Endometrium (tissue), 2 donors: Measurements from ENCODE around the gene SMARCA1.
"Not testable (repeated sequence)": the region's sequence is repeated elsewhere in the genome, so short reads cannot be mapped to it uniquely, and the experiment has no call there.

ENCODE experiments used
- FAIRE-seq: peaks from 2 replicates; lab custom pipeline; 2012; peaks lifted over from hg19 to GRCh38; lab: Jason Lieb, UNC
- donor health status: control.
- donor health status: control.

SMARCA1 gene, protein sequence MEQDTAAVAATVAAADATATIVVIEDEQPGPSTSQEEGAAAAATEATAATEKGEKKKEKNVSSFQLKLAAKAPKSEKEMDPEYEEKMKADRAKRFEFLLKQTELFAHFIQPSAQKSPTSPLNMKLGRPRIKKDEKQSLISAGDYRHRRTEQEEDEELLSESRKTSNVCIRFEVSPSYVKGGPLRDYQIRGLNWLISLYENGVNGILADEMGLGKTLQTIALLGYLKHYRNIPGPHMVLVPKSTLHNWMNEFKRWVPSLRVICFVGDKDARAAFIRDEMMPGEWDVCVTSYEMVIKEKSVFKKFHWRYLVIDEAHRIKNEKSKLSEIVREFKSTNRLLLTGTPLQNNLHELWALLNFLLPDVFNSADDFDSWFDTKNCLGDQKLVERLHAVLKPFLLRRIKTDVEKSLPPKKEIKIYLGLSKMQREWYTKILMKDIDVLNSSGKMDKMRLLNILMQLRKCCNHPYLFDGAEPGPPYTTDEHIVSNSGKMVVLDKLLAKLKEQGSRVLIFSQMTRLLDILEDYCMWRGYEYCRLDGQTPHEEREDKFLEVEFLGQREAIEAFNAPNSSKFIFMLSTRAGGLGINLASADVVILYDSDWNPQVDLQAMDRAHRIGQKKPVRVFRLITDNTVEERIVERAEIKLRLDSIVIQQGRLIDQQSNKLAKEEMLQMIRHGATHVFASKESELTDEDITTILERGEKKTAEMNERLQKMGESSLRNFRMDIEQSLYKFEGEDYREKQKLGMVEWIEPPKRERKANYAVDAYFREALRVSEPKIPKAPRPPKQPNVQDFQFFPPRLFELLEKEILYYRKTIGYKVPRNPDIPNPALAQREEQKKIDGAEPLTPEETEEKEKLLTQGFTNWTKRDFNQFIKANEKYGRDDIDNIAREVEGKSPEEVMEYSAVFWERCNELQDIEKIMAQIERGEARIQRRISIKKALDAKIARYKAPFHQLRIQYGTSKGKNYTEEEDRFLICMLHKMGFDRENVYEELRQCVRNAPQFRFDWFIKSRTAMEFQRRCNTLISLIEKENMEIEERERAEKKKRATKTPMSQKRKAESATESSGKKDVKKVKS

DNA sequence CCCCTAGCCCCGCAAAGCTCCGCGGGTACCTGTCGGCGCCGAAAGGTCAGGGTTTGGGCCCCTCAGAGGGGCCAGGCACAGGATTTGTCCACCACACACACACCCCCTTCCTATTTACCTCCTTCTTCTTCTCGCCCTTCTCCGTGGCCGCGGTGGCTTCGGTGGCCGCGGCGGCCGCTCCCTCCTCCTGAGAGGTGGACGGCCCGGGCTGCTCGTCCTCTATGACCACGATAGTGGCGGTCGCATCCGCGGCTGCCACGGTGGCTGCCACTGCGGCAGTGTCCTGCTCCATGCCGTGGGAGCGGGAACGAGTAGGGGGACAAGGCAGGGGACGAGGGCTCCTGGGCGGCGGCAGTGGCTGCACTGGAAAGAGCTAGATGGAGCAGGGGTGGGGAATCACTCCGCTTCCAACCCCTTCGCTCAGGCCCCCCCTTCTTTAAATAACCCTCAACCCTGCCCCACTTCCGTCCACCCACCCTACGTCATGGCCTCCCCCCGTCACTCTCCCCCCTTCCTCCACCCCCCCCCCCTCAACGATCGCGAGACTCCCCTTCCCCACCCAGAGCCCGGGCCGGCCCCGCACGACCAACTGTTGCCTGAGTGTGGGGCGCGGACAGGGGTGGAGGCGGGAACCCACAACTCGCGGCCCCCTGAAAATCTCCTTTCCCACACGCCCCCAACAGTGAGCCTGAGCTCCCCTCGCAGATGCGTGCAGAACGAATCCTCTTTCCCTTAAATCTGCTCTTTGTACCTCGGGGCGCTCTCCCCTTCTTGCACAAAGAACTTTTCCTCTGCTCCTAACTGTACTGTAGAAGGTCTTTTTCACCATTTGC lies at the start of gene SMARCA1:
SMARCA1 (minus strand) TSS at position 412 of the 833 bp plus-strand sequence; CDS start at position 292, 120 bp downstream.
- no peak for FAIRE-seq

DNA sequence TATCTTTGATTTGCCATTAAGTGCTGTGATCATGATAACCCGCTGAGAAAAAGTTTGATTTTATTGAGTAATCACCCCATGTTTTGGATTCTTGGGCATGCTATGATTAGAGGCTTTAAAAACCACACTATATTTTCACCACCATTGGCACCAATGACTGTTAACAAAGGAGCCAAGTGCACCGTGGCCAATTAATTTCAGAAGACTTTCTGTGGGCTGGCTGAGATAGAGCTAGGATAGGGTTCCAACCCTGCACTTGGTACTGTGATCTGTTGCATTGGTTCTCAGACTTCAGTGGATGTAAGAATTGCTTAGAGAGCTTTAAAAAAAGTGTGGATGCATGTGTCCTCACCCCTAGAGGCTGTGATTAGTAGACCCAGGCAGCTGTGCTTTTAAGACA lies 49.1 kb upstream of the SMARCA1 start:
- no peak for FAIRE-seq

DNA sequence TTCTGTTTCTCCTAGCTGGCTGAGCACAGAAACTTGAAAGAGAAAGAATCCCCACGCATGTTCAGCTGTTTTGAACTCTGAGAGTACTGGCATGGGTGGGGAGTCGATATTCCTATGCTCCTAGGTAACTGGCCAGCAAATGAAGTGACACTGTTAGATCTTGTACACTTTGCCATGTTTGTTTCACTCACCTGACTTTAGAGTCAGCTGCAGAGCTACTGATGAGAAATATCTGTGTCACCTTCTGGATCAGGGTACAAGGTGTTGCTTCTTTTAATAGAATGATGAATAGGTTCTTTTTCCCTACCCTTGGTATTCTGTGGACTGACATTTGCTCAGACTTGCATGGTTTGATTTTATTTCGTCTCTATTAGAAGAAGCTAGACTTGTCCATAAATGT lies 45.1 kb upstream of the SMARCA1 start:
- FAIRE-seq, result no peak

DNA sequence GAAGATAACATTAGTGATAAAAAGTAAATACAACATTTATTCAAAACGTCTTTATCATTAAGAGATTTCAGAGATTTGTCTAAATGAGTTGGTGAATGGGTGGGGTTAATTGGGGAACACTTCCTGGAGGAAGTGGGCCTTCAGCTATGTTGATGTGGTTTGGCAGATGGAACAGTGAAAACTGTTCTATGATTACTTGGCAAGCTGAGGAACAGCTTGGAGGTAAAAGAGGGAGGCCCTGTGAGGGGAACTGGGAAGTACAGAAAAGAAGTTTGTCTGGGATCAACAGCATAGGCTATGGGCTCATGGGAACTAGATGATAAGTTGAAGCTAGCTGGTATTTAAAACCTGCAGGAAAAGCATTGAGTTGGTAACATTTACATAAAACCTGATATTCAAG lies 42.8 kb upstream of the SMARCA1 start:
- FAIRE-seq, result no peak

DNA sequence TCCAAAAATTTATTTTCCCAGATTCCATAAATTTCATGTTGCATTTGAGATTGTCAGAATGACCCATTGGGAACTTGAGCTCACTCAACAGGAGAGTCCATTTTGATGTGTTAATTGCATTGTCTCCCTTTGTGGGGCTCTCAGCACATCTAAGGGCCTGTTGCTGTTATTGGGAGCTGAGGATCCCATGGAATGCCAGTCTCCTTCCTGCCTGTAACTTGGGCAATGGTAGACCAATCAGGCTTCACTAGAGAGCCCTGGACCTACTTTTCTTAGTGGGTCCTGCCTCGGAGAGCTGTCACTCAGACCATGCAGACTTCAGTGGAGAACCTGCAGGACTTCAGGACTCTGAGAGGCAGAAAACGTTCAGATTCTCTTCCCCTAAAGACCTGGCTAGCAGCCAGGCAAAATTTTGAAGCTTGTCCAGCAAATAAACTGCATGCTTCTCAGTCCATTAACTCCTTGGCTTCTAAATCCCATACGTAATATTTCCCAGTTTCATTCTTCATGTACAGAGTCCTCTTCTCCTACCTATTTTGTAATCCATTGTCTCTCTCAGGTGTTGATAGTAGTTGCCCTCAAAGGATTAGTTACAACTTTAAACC lies 41.9 kb upstream of the SMARCA1 start:
- no peak for FAIRE-seq

DNA sequence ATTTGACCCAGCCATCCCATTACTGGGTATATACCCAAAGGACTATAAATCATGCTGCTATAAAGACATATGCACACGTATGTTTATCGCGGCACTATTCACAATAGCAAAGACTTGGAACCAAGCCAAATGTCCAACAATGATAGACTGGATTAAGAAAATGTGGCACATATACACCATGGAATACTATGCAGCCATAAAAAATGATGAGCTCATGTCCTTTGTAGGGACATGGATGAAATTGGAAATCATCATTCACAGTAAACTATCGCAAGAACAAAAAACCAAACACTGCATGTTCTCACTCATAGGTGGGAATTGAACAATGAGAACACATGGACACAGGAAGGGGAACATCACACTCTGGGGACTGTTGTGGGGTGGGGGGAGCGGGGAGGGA lies 41.1 kb upstream of the SMARCA1 start:
- FAIRE-seq, result not testable (repeated sequence)

DNA sequence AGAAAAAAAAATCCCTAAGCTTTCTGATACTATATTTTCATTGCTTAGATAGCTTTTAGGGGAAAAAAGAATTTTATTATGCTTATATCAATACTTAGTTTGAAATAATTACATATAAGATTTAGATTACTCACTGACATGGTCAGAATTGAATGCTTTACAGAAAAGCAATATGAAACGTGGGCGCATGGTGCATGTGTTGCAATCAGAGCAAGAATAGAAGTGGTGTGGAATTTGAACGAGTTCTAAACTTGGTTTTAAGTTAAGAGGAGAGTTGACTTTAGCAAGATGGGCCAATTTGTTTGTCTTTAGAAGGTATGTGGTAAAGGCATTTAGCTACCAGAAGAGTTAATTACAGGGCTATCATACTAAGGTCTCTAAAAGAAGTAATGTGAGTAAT lies 38.2 kb upstream of the SMARCA1 start:
- no peak for FAIRE-seq

DNA sequence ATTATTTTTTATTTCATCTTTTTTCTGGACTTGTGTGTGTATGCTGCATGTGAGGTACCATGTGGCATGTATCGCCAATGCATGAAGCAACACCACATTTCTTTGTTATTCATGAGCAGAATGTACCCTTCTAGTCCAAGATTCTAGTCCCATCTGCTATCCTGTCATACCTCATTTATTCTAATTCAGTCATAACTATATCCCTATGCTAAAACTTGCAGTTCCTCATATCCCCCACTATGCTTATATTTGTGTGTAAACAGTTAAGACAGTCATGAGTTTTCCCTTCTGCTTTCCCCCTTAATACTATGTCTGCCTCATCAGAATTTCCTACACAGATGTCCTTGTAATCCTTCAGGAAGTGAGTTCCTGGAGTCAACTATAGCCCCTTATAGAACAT lies 36.5 kb upstream of the SMARCA1 start:
- FAIRE-seq, result no peak

DNA sequence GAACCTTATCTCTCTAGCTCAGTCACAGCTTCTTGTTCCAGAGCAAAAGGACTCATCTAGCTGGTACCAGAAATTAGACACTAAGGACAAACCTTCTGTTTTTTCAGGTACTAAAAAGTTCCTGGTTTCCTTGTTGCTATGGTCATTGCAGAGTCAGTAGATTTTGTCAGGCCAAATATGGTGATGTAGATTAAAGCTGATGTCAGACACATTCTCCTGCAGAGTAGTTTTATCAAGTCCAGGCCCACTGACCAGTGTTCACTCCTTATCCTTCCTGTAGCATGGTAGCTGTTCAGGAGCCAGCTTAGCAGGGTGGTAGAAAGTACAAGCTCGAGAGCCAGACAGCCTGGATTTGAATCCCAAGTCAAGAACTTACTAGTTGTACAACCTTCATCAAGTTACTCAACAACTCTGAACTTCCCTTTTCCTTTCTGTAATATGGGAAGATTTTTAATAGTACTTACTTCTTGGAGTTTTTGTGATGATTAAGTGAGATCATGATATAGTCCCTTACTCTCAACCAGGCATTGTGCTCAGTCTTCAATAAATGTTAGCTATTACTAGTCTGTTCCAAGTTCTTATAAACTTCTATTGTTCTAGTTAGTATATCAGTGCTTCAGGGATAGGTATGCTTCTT lies 34.7 kb upstream of the SMARCA1 start:
- FAIRE-seq, result no peak

DNA sequence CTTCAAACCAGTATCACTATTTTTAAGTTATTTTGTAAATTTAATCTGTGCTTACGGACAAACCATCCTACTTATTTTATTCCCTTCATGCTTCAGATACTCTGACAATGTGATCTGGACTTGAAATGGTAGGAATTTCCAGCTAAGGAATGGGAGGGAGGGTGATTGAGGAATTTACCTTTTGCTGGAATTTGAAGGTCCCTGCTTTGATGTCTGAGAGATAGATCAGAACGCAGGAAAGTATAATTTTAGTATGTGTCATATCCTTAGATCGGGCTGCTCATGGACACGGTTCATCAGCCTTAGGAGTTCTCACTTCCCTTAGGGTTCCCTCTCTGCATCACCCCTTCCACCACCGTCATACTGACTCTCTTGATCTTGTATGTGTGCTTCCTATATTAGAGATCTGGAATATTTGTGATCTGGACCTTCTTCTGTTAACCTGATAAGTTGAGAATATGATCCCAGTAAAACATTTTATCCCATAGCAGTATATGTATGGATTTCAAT lies 33.6 kb upstream of the SMARCA1 start:
- FAIRE-seq, result no peak

DNA sequence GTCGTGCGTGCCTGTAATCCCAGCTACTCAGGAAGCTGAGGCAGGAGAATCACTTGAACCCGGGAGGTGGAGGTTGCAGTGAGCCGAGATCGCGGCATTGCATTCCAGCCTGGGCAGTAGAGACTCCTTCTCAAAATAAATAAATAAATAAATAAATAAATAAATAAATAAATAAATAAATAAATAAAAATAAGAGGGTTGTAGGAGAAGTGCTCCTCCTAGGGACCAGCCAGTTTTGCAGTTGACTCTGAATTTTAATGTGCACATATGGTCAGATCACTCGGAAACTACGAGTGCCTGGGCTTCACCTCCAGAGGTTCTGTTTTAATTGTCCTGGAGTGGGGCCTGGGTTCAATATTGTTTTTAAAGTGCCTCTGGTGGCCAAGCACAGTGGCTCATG lies 31.5 kb upstream of the SMARCA1 start:
- not testable (repeated sequence) for FAIRE-seq

DNA sequence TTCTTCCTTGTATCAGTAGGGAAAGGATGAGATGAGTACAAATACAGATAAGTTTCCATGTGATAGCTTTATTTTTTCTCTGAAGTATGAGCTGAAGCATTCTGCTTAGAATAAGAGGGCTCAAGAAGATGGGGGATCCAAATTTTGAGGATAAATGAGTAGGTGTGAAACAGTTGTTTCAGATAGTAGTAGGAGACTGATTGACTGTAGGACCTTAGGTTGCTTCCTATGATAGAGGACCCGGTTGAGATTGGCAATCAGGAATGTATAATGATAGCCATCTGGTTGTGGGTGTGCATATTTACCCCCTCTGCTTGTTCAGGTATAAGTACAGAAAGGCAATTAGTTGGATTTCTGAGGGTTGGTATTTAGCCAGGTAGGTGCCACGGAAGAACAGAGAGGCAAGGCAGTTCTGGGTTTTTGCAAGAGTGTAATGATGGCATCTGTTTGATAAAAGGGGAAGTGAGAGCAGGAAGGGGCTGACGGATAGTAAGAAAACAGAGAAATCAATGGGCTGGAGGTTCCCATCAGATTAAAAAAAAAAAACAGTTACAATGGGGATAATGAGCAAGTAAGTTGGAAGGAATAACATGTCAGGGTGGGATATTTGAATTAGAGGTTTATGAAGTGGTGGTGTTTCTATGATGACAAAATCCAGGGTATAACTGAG lies 30.5 kb upstream of the SMARCA1 start:
- no peak for FAIRE-seq

DNA sequence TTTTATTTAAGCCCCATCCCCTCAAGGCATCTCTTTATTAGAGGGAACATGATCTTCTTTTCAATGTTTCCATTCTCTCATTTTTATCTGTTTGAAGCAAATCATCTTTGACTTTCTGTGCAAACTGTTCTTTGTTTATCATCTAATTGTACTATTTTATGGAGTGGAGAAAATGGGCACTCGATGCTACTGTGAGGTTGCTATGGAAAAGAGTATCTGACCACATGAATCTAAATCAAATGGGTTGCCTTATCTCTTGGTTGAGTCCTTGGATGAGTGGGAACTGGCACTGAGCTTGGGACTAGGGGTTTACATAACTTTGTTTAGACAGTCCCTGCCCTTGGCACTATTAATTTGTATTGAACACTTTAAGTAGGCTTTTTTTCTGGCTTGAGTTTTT lies 25.8 kb upstream of the SMARCA1 start:
- FAIRE-seq, result no peak

DNA sequence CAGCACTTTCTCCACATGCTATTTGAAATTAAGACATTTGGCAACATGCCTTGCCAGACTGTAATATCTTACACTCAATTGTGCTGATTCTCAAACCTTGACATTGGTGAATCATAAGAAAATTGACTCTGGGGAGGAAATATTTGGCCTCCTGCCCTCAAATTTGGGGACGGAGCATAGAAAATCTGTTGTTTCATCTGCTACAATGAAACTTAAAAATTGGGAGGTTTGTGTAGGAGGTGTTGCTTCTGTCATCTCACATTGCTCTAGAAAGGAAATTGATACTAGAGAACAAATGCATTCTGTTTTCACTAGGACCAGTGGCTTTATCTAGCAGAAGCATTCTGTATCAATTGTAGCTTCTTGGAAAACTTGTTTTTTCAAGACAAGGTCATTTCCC lies 22.1 kb upstream of the SMARCA1 start:
- no peak for FAIRE-seq

DNA sequence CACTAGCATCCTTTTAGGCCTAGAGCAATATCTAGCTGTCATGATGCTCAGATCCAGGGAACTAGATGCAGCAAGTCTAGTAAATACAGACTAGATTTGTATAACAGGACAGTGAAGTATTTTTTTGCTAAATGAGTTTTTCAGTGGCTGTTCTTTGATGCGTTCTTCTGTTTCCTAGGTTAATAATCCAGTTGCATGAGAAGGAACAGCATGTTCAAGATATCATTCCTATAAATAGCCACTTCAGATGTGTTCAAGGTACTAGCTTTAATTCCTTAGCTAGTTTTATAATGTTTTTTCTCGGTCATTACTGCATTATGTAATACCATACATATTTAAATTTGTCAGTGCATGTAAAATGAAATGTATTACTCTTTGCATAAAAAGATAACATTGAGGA lies 21.5 kb upstream of the SMARCA1 start:
- no peak for FAIRE-seq

DNA sequence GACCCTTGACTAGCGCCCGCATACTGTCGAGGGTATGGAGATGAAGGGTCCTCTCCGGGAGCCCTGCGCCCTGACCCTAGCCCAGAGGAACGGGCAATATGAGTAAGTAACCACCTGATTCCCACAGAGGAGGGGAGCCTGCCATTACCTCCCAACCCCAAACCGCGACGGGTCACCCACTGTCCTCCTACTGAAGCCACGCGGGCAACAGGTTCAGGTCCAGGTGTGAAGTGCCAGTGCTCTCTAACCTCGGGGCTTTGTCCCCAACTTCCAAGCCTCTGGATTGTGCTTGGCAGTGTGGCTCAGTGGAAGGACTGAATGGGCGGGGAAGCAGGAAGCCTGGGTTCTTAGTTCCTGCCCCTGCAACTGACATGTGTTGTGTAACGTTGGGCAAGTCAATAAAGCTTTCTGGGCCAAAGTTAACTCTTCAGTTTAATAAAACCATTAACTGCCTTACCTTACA lies 17.5 kb upstream of the SMARCA1 start:
- FAIRE-seq, result no peak

DNA sequence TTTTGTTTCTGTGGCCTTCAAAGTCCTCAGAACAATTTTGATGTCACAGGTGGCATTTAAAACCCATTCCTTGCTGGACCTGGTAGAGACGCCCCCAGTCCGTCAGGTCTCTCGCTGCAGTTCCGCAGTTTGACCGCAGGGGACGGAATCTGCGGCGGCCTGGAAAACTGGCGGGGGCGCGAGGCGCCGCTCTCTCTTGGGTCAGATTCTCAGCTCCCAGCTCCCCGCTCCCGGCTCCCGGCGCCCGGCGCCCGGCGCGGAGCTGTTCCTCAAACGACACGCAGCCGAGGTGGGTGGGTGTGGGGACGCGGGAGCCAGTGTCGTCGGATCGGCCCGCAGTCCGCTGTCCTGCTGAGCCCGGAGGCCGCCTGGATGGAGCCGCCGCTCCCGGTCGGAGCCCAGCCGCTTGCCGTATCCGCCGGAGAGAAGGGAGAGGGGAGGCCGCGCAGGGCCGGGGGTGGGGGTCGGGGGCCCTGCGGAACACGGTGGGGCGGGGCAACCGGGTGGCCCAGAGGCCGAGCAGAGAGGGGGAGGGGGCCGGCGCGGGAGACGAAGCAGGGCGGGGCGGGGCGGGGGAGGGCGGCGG lies 16.9 kb upstream of the SMARCA1 start, which contains the start of gene OCRL:
OCRL (plus strand) TSS at position 192 of the 586 bp plus-strand sequence; CDS start at position 373, 181 bp downstream.
- FAIRE-seq, result no peak

DNA sequence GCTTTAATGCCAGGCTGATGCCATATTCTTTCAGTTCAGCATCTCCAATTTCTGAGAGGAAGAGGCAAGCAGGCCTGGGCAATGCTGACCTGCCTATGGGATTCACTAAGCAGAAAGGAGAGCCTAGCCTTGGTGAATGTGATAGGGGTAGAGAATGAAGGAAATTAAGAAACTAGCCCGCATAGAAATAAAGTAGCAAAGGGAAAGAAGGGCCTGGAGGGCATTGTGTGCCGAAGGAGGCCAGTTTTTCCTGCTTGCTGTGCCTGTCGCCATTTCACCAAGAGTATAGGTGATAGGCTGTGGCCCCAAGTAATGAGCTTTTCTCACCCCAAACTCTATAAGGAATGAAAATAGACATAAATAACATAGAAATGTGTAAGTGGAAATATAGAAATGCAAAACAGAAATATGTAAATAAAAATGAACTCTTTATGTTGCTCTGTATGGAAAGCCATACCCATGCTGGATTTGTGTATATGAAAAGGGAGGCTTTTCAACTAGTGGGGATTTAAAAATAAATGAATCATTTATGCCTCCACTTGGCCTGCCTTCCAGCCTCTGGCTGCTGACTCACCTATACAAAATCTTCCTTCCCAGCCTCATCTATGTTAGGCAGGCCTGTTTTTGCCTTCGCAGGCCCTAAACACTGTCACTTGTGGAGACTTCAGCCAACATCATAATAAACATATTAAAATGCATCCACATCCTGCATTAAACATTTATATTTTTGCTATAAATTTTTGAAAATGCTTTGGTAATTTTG lies 11.7 kb upstream of the SMARCA1 start:
- no peak for FAIRE-seq

DNA sequence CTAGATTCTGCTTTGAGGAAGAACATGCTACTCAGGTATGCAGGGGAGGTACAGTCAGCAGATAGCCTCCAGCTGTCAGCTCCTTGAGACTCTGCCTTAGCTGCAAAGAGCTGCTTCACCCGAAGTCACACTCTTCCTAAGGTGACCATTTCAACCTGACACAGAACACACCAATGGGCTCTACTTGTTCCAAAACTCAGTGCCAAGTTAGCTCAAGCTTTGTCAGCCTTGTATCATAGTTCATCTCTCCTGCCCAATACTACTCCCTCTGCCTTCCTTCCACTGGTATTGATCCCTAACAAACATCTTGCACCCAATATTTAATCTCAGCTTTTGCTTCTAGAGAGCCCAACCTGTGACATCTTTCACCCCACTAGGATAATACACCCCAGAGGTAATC lies 7.8 kb upstream of the SMARCA1 start:
- FAIRE-seq, result no peak
